WTC11 (cell line): ENCODE results near the gene ALAS1. TPM values are rescaled to one million over a fixed set of nuclear protein-coding genes. Genes with fewer than 3 reads are reported as not detected.

Source experiments
- ATAC-seq: fragments of 200-7000 bp; cut with Tn5 transposase; 2 replicates; pipeline ENCODE4 v1.10.0; 2021; ENCODE audit warnings: mild to moderate bottlenecking, moderate library complexity
- CTCF ChIA-PET: fragments of 300-600 bp; sonication (Branson Sonifier 250); formaldehyde crosslinking; loops from one replicate; lab custom pipeline; 2021; ENCODE audit warnings: antibody characterized with exemption; lab: Charles Lee
- POLR2A ChIA-PET: fragments of 350-600 bp; sonication (Branson Sonifier 250); formaldehyde crosslinking; loops from one replicate; lab custom pipeline; 2021; ENCODE audit warnings: antibody characterized with exemption; lab: Charles Lee
- DNase-seq: peaks from one replicate; pipeline ENCODE4 v3.0.0; 2021; ENCODE audit warnings: low spot score
- H3K27ac Mint-ChIP-seq: 2 replicates; pipeline ENCODE4 v1.8.0; 2021; ENCODE audit warnings: mixed read lengths
- H3K27me3 Mint-ChIP-seq: 2 replicates; pipeline ENCODE4 v1.8.0; 2021; ENCODE audit warnings: low read depth, mild to moderate bottlenecking, moderate library complexity, mixed read lengths
- H3K36me3 Mint-ChIP-seq: 2 replicates; pipeline ENCODE4 v1.8.0; 2021; ENCODE audit warnings: mixed read lengths
- H3K4me1 Mint-ChIP-seq: 2 replicates; pipeline ENCODE4 v1.8.0; 2022; ENCODE audit warnings: mixed read lengths
- H3K4me3 Mint-ChIP-seq: 2 replicates; pipeline ENCODE4 v1.8.0; 2021; ENCODE audit warnings: mild to moderate bottlenecking, moderate library complexity, mixed read lengths
- H3K9me3 Mint-ChIP-seq: 2 replicates; pipeline ENCODE4 v1.8.0; 2021; ENCODE audit warnings: mixed read lengths
- ATF1 ChIP-seq: sonication (generic); formaldehyde crosslinking; IDR thresholded peaks from 2 replicates; pipeline ENCODE4 v1.8.1; 2023; ENCODE audit warnings: mild to moderate bottlenecking, moderate library complexity, missing genetic modification reagents
- CREM ChIP-seq: sonication (generic); formaldehyde crosslinking; IDR thresholded peaks from 2 replicates; pipeline ENCODE4 v1.8.1; 2022; ENCODE audit warnings: mild to moderate bottlenecking, missing genetic modification reagents, moderate library complexity
- ELF4 ChIP-seq: sonication (generic); formaldehyde crosslinking; IDR thresholded peaks from 2 replicates; pipeline ENCODE4 v1.8.1; 2022; ENCODE audit warnings: low read depth, mild to moderate bottlenecking, moderate library complexity, missing genetic modification reagents
- FOXK1 ChIP-seq: sonication (generic); formaldehyde crosslinking; IDR thresholded peaks from 2 replicates; pipeline ENCODE4 v1.8.0; 2022; ENCODE audit warnings: mild to moderate bottlenecking, moderate library complexity, missing genetic modification reagents
- GTF2I ChIP-seq: fragments of 250-450 bp; sonication (Bioruptor Pico); conservative IDR thresholded peaks from 2 replicates; pipeline ENCODE4 v1.4.0; 2021; ENCODE audit warnings: mild to moderate bottlenecking
- NR2C2 ChIP-seq: sonication (generic); formaldehyde crosslinking; IDR thresholded peaks from 2 replicates; pipeline ENCODE4 v1.8.0; 2022; ENCODE audit warnings: mild to moderate bottlenecking, missing genetic modification reagents
- ZNF219 ChIP-seq: sonication (generic); formaldehyde crosslinking; IDR thresholded peaks from 2 replicates; pipeline ENCODE4 v1.8.0; 2023; ENCODE audit warnings: missing genetic modification reagents, mild to moderate bottlenecking, borderline replicate concordance
- ZNF232 ChIP-seq: sonication (generic); formaldehyde crosslinking; IDR thresholded peaks from 2 replicates; pipeline ENCODE4 v1.8.0; 2022; ENCODE audit warnings: mild to moderate bottlenecking, missing genetic modification reagents
- total RNA-seq: library from RNA; stranded (reverse); gene quantifications from 3 replicates; pipeline ENCODE4 v1.2.3, GENCODE V29; 2021
- TF ChIP-seq, protein P1 (sequence below): sonication (generic); formaldehyde crosslinking; IDR thresholded peaks from 2 replicates; pipeline ENCODE4 v1.8.1; 2023; ENCODE audit warnings: mild to moderate bottlenecking, missing genetic modification reagents, moderate library complexity
- TF ChIP-seq, protein P2 (sequence below): sonication (generic); formaldehyde crosslinking; IDR thresholded peaks from 2 replicates; pipeline ENCODE4 v1.8.0; 2022; ENCODE audit warnings: mild to moderate bottlenecking, missing genetic modification reagents
- TF ChIP-seq, protein P3 (sequence below): fragments of 250-450 bp; sonication (Bioruptor Pico); IDR thresholded peaks from 2 replicates; pipeline ENCODE4 v1.9.0; 2021; ENCODE audit warnings: moderate library complexity, mild to moderate bottlenecking, inconsistent platforms, borderline replicate concordance
- TF ChIP-seq, protein P4 (sequence below): sonication (generic); formaldehyde crosslinking; IDR thresholded peaks from 2 replicates; pipeline ENCODE4 v1.8.0; 2023; ENCODE audit warnings: missing genetic modification reagents, mild to moderate bottlenecking, borderline replicate concordance
- TF ChIP-seq, protein P5 (sequence below): sonication (generic); formaldehyde crosslinking; IDR thresholded peaks from 2 replicates; pipeline ENCODE4 v1.8.0; 2022; ENCODE audit warnings: missing genetic modification reagents
- TF ChIP-seq, protein P6 (sequence below): sonication (generic); formaldehyde crosslinking; IDR thresholded peaks from 2 replicates; pipeline ENCODE4 v1.8.1; 2023; ENCODE audit warnings: mild to moderate bottlenecking, missing genetic modification reagents

ALAS1 gene
- total RNA-seq, 1 experiment from 2014 or later = 39.1 TPM

DNA sequence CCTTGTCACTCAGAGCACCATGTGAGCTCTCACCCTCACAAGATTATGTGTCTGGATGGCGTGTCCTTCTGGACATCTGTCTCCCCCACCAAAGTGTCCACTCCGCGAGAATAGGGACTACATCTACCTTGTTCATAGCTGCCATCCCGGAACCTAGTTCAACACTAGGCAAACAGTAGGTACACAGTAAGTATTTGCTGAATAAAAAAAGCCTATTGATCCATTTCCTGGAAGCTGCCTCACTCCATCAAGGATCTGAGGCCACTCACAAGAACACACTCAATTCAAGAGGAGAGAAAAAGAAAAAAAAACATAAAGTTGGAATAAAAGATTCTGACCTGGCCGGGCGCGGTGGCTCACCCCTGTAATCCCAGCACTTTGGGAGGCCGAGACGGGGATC is 11.2 kb upstream of the ALAS1 start (continued):
- TF ChIP-seq FOXK1 = no peak
- TF ChIP-seq GTF2I (CRISPR knock-in tag) = no peak
- no peak for TF ChIP-seq CREM (CRISPR knock-in tag)

DNA sequence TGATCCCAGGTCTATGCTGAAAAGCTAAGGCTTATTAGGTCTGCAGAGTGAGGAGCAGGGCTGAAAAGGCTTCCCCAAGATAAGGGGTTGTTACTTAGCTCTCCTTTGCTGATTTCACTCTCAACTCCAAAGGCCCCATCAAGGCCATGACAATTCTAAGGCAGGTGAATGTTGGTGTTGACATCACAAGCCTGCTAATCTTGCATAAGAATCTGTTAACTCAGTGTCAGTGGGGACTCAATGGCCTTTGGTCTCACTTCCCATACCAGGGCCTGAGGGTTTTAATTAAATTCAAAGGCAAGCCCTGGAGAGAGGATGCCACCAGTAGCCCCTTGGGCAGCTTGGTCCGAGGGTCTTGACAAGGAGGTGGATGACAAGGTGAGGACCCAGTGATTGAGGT is 9.4 kb upstream of the ALAS1 start:
- ATAC-seq = no peak
- Mint-ChIP-seq H3K27me3 (no peaks in the 10 kb centered on the region), H3K9me3 (peaks cover 3% of the 10 kb centered on the region; the same call in 1 of the 2 replicates), H3K4me3 (no peak overlapping the region), H3K36me3 (no peaks in the 10 kb centered on the region), H3K27ac (no peak overlapping the region), H3K4me1 (no peaks in the 10 kb centered on the region)
- TF ChIP-seq ZNF232 (CRISPR knock-in tag) (no peak), FOXK1 (no peak), NR2C2 (CRISPR knock-in tag) (no peak), ZNF219 (no peak), ATF1 (CRISPR knock-in tag) (no peak), ELF4 (no peak)
- TF ChIP-seq, protein P1, sequence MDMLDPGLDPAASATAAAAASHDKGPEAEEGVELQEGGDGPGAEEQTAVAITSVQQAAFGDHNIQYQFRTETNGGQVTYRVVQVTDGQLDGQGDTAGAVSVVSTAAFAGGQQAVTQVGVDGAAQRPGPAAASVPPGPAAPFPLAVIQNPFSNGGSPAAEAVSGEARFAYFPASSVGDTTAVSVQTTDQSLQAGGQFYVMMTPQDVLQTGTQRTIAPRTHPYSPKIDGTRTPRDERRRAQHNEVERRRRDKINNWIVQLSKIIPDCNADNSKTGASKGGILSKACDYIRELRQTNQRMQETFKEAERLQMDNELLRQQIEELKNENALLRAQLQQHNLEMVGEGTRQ (CRISPR knock-in tag) = no peak
- TF ChIP-seq, protein P2, sequence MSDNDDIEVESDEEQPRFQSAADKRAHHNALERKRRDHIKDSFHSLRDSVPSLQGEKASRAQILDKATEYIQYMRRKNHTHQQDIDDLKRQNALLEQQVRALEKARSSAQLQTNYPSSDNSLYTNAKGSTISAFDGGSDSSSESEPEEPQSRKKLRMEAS (CRISPR knock-in tag) = no peak
- TF ChIP-seq, protein P3, sequence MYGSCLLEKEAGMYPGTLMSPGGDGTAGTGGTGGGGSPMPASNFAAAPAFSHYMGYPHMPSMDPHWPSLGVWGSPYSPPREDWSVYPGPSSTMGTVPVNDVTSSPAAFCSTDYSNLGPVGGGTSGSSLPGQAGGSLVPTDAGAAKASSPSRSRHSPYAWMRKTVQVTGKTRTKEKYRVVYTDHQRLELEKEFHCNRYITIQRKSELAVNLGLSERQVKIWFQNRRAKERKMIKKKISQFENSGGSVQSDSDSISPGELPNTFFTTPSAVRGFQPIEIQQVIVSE = no peak
- TF ChIP-seq, protein P4, sequence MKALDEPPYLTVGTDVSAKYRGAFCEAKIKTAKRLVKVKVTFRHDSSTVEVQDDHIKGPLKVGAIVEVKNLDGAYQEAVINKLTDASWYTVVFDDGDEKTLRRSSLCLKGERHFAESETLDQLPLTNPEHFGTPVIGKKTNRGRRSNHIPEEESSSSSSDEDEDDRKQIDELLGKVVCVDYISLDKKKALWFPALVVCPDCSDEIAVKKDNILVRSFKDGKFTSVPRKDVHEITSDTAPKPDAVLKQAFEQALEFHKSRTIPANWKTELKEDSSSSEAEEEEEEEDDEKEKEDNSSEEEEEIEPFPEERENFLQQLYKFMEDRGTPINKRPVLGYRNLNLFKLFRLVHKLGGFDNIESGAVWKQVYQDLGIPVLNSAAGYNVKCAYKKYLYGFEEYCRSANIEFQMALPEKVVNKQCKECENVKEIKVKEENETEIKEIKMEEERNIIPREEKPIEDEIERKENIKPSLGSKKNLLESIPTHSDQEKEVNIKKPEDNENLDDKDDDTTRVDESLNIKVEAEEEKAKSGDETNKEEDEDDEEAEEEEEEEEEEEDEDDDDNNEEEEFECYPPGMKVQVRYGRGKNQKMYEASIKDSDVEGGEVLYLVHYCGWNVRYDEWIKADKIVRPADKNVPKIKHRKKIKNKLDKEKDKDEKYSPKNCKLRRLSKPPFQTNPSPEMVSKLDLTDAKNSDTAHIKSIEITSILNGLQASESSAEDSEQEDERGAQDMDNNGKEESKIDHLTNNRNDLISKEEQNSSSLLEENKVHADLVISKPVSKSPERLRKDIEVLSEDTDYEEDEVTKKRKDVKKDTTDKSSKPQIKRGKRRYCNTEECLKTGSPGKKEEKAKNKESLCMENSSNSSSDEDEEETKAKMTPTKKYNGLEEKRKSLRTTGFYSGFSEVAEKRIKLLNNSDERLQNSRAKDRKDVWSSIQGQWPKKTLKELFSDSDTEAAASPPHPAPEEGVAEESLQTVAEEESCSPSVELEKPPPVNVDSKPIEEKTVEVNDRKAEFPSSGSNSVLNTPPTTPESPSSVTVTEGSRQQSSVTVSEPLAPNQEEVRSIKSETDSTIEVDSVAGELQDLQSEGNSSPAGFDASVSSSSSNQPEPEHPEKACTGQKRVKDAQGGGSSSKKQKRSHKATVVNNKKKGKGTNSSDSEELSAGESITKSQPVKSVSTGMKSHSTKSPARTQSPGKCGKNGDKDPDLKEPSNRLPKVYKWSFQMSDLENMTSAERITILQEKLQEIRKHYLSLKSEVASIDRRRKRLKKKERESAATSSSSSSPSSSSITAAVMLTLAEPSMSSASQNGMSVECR (CRISPR knock-in tag) = no peak
- TF ChIP-seq, protein P5, sequence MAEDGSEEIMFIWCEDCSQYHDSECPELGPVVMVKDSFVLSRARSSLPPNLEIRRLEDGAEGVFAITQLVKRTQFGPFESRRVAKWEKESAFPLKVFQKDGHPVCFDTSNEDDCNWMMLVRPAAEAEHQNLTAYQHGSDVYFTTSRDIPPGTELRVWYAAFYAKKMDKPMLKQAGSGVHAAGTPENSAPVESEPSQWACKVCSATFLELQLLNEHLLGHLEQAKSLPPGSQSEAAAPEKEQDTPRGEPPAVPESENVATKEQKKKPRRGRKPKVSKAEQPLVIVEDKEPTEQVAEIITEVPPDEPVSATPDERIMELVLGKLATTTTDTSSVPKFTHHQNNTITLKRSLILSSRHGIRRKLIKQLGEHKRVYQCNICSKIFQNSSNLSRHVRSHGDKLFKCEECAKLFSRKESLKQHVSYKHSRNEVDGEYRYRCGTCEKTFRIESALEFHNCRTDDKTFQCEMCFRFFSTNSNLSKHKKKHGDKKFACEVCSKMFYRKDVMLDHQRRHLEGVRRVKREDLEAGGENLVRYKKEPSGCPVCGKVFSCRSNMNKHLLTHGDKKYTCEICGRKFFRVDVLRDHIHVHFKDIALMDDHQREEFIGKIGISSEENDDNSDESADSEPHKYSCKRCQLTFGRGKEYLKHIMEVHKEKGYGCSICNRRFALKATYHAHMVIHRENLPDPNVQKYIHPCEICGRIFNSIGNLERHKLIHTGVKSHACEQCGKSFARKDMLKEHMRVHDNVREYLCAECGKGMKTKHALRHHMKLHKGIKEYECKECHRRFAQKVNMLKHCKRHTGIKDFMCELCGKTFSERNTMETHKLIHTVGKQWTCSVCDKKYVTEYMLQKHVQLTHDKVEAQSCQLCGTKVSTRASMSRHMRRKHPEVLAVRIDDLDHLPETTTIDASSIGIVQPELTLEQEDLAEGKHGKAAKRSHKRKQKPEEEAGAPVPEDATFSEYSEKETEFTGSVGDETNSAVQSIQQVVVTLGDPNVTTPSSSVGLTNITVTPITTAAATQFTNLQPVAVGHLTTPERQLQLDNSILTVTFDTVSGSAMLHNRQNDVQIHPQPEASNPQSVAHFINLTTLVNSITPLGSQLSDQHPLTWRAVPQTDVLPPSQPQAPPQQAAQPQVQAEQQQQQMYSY (CRISPR knock-in tag) = no peak
- TF ChIP-seq, protein P6, sequence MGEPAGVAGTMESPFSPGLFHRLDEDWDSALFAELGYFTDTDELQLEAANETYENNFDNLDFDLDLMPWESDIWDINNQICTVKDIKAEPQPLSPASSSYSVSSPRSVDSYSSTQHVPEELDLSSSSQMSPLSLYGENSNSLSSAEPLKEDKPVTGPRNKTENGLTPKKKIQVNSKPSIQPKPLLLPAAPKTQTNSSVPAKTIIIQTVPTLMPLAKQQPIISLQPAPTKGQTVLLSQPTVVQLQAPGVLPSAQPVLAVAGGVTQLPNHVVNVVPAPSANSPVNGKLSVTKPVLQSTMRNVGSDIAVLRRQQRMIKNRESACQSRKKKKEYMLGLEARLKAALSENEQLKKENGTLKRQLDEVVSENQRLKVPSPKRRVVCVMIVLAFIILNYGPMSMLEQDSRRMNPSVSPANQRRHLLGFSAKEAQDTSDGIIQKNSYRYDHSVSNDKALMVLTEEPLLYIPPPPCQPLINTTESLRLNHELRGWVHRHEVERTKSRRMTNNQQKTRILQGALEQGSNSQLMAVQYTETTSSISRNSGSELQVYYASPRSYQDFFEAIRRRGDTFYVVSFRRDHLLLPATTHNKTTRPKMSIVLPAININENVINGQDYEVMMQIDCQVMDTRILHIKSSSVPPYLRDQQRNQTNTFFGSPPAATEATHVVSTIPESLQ (CRISPR knock-in tag) = no peak
- no peak for DNase-seq
- CTCF ChIA-PET = no interaction called here
- POLR2A ChIA-PET = no interaction called here
